ENCODE results near the gene RPL22.

GRCh38 chr1:6202256-6202655, 2.9 kb upstream of the RPL22 start:
- TF ChIP-seq, protein P1, sequence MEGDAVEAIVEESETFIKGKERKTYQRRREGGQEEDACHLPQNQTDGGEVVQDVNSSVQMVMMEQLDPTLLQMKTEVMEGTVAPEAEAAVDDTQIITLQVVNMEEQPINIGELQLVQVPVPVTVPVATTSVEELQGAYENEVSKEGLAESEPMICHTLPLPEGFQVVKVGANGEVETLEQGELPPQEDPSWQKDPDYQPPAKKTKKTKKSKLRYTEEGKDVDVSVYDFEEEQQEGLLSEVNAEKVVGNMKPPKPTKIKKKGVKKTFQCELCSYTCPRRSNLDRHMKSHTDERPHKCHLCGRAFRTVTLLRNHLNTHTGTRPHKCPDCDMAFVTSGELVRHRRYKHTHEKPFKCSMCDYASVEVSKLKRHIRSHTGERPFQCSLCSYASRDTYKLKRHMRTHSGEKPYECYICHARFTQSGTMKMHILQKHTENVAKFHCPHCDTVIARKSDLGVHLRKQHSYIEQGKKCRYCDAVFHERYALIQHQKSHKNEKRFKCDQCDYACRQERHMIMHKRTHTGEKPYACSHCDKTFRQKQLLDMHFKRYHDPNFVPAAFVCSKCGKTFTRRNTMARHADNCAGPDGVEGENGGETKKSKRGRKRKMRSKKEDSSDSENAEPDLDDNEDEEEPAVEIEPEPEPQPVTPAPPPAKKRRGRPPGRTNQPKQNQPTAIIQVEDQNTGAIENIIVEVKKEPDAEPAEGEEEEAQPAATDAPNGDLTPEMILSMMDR (IDR thresholded peaks at IDR 0.05; ENCODE audit: insufficient read depth, low read depth, low read length) = no peak
- TF ChIP-seq EZH2 (IDR thresholded peaks at IDR 0.05; ENCODE audit: insufficient read depth, low read length) = no peak
